HG03575 (cell line): ENCODE measurements around the gene EIF3F.

Experiments
- ATAC-seq: cut with Tn5 transposase; IDR thresholded peaks from one replicate; pipeline ENCODE4 v1.9.1; 2021; ENCODE audit not compliant: unreplicated experiment, insufficient number of reproducible peaks, low FRiP score; ENCODE audit errors: extremely low read depth

Gene EIF3F

GRCh38 chr11:8018484-8019313, 31.6 kb downstream of the EIF3F start:
- ATAC-seq, result no peak

- no peak for ATAC-seq
Observed at GRCh38 chr11:8019314-8020243, 32.4 kb downstream of the EIF3F start.

- ATAC-seq, result no peak
Observed at GRCh38 chr11:8020244-8020597, 33.1 kb downstream of the EIF3F start.

- no peak for ATAC-seq
Observed at GRCh38 chr11:8021920-8022319, 34.8 kb downstream of the EIF3F start.

GRCh38 chr11:8022876-8023275, 35.7 kb downstream of the EIF3F start:
- no peak for ATAC-seq

- ATAC-seq, result no peak
Observed at GRCh38 chr11:8023831-8024555, 36.9 kb downstream of the EIF3F start.

- ATAC-seq, result no peak
Observed at GRCh38 chr11:8025123-8025522, 38.0 kb downstream of the EIF3F start.

- no peak for ATAC-seq
Observed at GRCh38 chr11:8025816-8026215, 38.7 kb downstream of the EIF3F start.

GRCh38 chr11:8026982-8027381, 39.8 kb downstream of the EIF3F start:
- no peak for ATAC-seq

GRCh38 chr11:8028766-8029165, 41.6 kb downstream of the EIF3F start:
- ATAC-seq, result no peak

- ATAC-seq, result no peak
Observed at GRCh38 chr11:8030526-8031247, 43.5 kb downstream of the EIF3F start.

- no peak for ATAC-seq
Observed at GRCh38 chr11:8031248-8032115, 44.3 kb downstream of the EIF3F start.

- ATAC-seq, result no peak
Observed at GRCh38 chr11:8032122-8032521, 45.0 kb downstream of the EIF3F start.

- no peak for ATAC-seq
Observed at GRCh38 chr11:8032576-8033304, 45.6 kb downstream of the EIF3F start.

- no peak for ATAC-seq
Observed at GRCh38 chr11:8033305-8034105, 46.4 kb downstream of the EIF3F start.

- ATAC-seq, result no peak
Observed at GRCh38 chr11:8034106-8034585, 47.0 kb downstream of the EIF3F start.
